ENCODE measurements around the gene GRHL3. TPM values are rescaled to one million over a fixed set of nuclear protein-coding genes. Genes with fewer than 3 reads are reported as not detected.
A peak's percentile ranks its signal among the peaks of the same experiment; 100 is the strongest.

The GRHL3 gene
- total RNA-seq, 1 donor from 2014 or later: 6.9 TPM

DNA sequence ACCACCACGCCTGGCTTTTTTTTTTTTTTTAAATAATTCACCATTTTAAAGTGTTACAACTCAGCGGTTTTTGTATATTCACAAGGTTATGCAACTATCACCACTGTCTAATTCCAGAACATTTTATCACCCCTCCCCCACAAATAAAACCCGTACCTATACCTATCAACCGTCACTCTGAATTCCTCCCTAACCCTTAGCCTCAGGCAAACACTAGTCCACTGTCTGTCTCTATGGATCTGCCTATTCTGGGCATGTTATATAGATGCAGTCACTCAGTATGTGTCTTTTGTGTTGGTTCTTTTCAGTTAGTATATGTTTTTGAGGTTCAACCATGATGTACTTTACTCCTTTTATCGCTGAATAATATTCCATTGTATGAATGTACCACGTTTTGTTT lies 19.3 kb upstream of the GRHL3 start:
- Histone ChIP-seq H3K4me3 (ENCODE audit: insufficient read depth, low read depth, low read length) (no peak overlapping the region), H3K9me3 (ENCODE audit: insufficient read depth, low read depth, low read length) (no peaks in the 10 kb centered on the region), H3K27ac (ENCODE audit: low read depth, low read length) (no peak overlapping the region), H3K4me2 (ENCODE audit: low read length) (no peak overlapping the region), H3K27me3 (ENCODE audit: insufficient read depth, low read length) (peaks cover 18% of the 10 kb centered on the region), H3K9ac (ENCODE audit: low read length) (no peak overlapping the region), H3K36me3 (ENCODE audit: insufficient read depth, low read length) (no peaks in the 10 kb centered on the region), H3K4me1 (ENCODE audit: insufficient read depth, low read length) (peaks cover under 1% of the 10 kb centered on the region), H4K20me1 (ENCODE audit: insufficient read depth, low read length) (no peaks in the 10 kb centered on the region), H2AFZ (ENCODE audit: low read depth, low read length) (no peak overlapping the region), H3K79me2 (ENCODE audit: insufficient read depth, low read length) (no peaks in the 10 kb centered on the region)
- FAIRE-seq (no peak), DNase-seq (ENCODE audit: low read depth) (no peak)
- no peaks in the 10 kb centered on the region for H3K36me3 Mint-ChIP-seq (ENCODE audit: low read depth, unreplicated experiment)
- H3K9me3 Mint-ChIP-seq (ENCODE audit: unreplicated experiment): no peaks in the 10 kb centered on the region
- TF ChIP-seq, protein P1, sequence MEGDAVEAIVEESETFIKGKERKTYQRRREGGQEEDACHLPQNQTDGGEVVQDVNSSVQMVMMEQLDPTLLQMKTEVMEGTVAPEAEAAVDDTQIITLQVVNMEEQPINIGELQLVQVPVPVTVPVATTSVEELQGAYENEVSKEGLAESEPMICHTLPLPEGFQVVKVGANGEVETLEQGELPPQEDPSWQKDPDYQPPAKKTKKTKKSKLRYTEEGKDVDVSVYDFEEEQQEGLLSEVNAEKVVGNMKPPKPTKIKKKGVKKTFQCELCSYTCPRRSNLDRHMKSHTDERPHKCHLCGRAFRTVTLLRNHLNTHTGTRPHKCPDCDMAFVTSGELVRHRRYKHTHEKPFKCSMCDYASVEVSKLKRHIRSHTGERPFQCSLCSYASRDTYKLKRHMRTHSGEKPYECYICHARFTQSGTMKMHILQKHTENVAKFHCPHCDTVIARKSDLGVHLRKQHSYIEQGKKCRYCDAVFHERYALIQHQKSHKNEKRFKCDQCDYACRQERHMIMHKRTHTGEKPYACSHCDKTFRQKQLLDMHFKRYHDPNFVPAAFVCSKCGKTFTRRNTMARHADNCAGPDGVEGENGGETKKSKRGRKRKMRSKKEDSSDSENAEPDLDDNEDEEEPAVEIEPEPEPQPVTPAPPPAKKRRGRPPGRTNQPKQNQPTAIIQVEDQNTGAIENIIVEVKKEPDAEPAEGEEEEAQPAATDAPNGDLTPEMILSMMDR (IDR thresholded peaks at IDR 0.05; ENCODE audit: insufficient read depth, low read depth, low read length): no peak
- TF ChIP-seq EZH2 (IDR thresholded peaks at IDR 0.05; ENCODE audit: insufficient read depth, low read length): no peak
- peaks cover 23% of the 10 kb centered on the region for H3K27me3 Mint-ChIP-seq (ENCODE audit: low read depth, unreplicated experiment)
- no peaks in the 10 kb centered on the region for H3K4me1 Mint-ChIP-seq (ENCODE audit: low read depth, unreplicated experiment)
- no peak overlapping the region for H3K27ac Mint-ChIP-seq (ENCODE audit: unreplicated experiment)
- no peak overlapping the region for H3K4me3 Mint-ChIP-seq (ENCODE audit: unreplicated experiment)

DNA sequence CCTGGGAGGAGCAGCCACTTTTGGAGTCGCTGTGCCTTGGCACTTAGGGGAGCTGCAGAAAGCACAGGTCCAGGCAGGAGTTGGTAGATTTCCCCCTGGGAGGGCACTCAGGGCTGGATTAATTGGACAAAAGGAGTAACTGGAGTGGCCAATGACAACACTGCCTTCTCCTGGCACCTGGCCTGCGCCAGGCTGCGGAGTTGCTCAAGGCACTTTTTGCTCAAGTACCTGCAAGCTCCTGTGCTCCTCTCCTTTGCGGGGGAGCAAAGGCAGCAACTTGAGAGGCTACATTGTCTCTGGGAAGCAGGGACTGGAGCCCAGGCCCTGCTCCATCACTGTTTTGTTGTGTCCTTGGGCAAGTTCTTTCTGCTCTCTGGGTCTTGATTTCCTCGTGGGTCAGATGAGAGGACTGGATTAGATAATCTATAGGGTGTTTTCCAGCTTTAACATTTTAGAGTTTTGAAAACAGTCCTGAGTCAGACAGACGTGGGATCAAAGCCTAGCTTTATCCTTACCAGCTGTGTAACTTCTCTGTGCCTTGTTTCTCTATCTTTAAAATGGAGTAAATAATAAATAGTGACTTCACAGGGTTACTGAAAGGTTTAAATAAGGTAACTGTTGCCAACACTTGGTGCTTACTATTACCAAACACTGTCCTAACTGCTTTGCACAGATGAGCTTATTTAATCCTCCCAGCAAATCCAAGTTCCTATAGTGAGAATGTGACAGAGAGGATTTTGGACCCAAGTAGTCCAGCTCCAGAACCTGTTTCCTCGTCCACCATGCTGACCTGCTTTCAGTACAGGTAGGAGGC lies 18.0 kb upstream of the GRHL3 start:
- Mint-ChIP-seq H3K4me1 (ENCODE audit: low read depth, unreplicated experiment) (no peaks in the 10 kb centered on the region), H3K9me3 (ENCODE audit: unreplicated experiment) (no peaks in the 10 kb centered on the region), H3K36me3 (ENCODE audit: low read depth, unreplicated experiment) (no peaks in the 10 kb centered on the region), H3K27ac (ENCODE audit: unreplicated experiment) (no peak overlapping the region), H3K27me3 (ENCODE audit: low read depth, unreplicated experiment) (peaks cover 28% of the 10 kb centered on the region), H3K4me3 (ENCODE audit: unreplicated experiment) (no peak overlapping the region)
- no peak for TF ChIP-seq EZH2 (IDR thresholded peaks at IDR 0.05; ENCODE audit: insufficient read depth, low read length)
- TF ChIP-seq, protein P1 (IDR thresholded peaks at IDR 0.05; ENCODE audit: insufficient read depth, low read depth, low read length): no peak
- no peak overlapping the region for H3K4me3 ChIP-seq (ENCODE audit: insufficient read depth, low read depth, low read length)
- no peaks in the 10 kb centered on the region for H3K79me2 ChIP-seq (ENCODE audit: insufficient read depth, low read length)
- H3K4me1 ChIP-seq (ENCODE audit: insufficient read depth, low read length): no peaks in the 10 kb centered on the region
- FAIRE-seq (no peak), DNase-seq (ENCODE audit: low read depth) (no peak)
- H3K27me3 ChIP-seq (ENCODE audit: insufficient read depth, low read length): peaks cover 18% of the 10 kb centered on the region
- no peaks in the 10 kb centered on the region for H3K36me3 ChIP-seq (ENCODE audit: insufficient read depth, low read length)
- H3K9me3 ChIP-seq (ENCODE audit: insufficient read depth, low read depth, low read length): no peaks in the 10 kb centered on the region
- H4K20me1 ChIP-seq (ENCODE audit: insufficient read depth, low read length): no peaks in the 10 kb centered on the region
- H2AFZ ChIP-seq (ENCODE audit: low read depth, low read length): no peak overlapping the region
- no peak overlapping the region for H3K4me2 ChIP-seq (ENCODE audit: low read length)
- H3K27ac ChIP-seq (ENCODE audit: low read depth, low read length): no peak overlapping the region
- H3K9ac ChIP-seq (ENCODE audit: low read length): no peak overlapping the region

DNA sequence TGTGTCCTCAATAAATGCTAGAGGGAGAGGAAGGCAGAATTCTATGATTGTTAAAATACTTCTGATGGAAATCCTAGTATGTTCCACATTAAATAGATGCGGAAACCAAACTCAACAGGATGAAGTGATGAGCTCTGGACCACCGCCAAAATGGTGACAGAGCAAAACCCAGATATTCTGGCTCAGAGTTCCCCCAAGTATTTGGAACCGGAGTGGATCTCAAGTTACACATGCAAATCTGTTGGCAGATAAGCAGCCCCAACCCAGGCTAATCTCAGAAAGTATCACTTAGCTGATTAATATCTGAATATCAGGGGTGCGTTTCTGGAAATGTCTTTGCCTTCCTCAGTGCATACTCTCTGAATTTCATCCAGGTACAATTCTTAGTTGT lies 17.4 kb upstream of the GRHL3 start:
- no peak for FAIRE-seq
- H3K4me2 ChIP-seq (ENCODE audit: low read length): no peak overlapping the region
- H3K9me3 Mint-ChIP-seq (ENCODE audit: unreplicated experiment): no peaks in the 10 kb centered on the region

More for the DNA sequence above, 17.4 kb upstream of the GRHL3 start:
- Histone ChIP-seq H3K4me3 (ENCODE audit: insufficient read depth, low read depth, low read length) (no peak overlapping the region), H3K36me3 (ENCODE audit: insufficient read depth, low read length) (no peaks in the 10 kb centered on the region), H2AFZ (ENCODE audit: low read depth, low read length) (no peak overlapping the region), H3K9me3 (ENCODE audit: insufficient read depth, low read depth, low read length) (no peaks in the 10 kb centered on the region), H3K9ac (ENCODE audit: low read length) (no peak overlapping the region), H4K20me1 (ENCODE audit: insufficient read depth, low read length) (no peaks in the 10 kb centered on the region), H3K4me1 (ENCODE audit: insufficient read depth, low read length) (no peaks in the 10 kb centered on the region), H3K79me2 (ENCODE audit: insufficient read depth, low read length) (no peaks in the 10 kb centered on the region), H3K27ac (ENCODE audit: low read depth, low read length) (no peak overlapping the region), H3K27me3 (ENCODE audit: insufficient read depth, low read length) (peaks cover 18% of the 10 kb centered on the region)
- H3K4me3 Mint-ChIP-seq (ENCODE audit: unreplicated experiment): no peak overlapping the region
- TF ChIP-seq EZH2 (IDR thresholded peaks at IDR 0.05; ENCODE audit: insufficient read depth, low read length): no peak
- TF ChIP-seq, protein P1 (IDR thresholded peaks at IDR 0.05; ENCODE audit: insufficient read depth, low read depth, low read length): no peak
- no peaks in the 10 kb centered on the region for H3K4me1 Mint-ChIP-seq (ENCODE audit: low read depth, unreplicated experiment)
- DNase-seq (ENCODE audit: low read depth): peak; percentile 27
- no peaks in the 10 kb centered on the region for H3K36me3 Mint-ChIP-seq (ENCODE audit: low read depth, unreplicated experiment)
- H3K27ac Mint-ChIP-seq (ENCODE audit: unreplicated experiment): no peak overlapping the region
- H3K27me3 Mint-ChIP-seq (ENCODE audit: low read depth, unreplicated experiment): peaks cover 31% of the 10 kb centered on the region
